Measurements from ENCODE around the gene POLD3.

Gene POLD3

GRCh38 chr11:74669211-74670160, 77.1 kb downstream of the POLD3 start:
- no peak overlapping the region for H3K27ac ChIP-seq
- no peak overlapping the region for H3K4me3 ChIP-seq

- Histone ChIP-seq H3K4me3 (no peak overlapping the region), H3K27ac (no peak overlapping the region)
Measured at GRCh38 chr11:74670171-74670570, 77.8 kb downstream of the POLD3 start.

- Histone ChIP-seq H3K4me3 (no peak overlapping the region), H3K27ac (peak overlapping the region in 3 of 21 experiments; percentile 52 to 77 (median 56))
Measured at GRCh38 chr11:74671520-74672196, 79.3 kb downstream of the POLD3 start.

- Histone ChIP-seq H3K4me3 (no peak overlapping the region), H3K27ac (peak overlapping the region in 10 of 21 experiments; percentile 2 to 77 (median 50))
Measured at GRCh38 chr11:74672332-74672955, 80.1 kb downstream of the POLD3 start.

GRCh38 chr11:74672956-74673692, 80.7 kb downstream of the POLD3 start:
- Histone ChIP-seq H3K27ac (peak overlapping the region in 8 of 21 experiments; percentile 2 to 77 (median 53)), H3K4me3 (no peak overlapping the region)

GRCh38 chr11:74673693-74674360, 81.4 kb downstream of the POLD3 start:
- peak overlapping the region in 4 of 21 experiments; percentile 19 to 77 (median 28) for H3K27ac ChIP-seq
- no peak overlapping the region for H3K4me3 ChIP-seq

- Histone ChIP-seq H3K27ac (no peak overlapping the region), H3K4me3 (no peak overlapping the region)
Measured at GRCh38 chr11:74675761-74676160, 83.4 kb downstream of the POLD3 start.

- H3K27ac ChIP-seq = no peak overlapping the region
- H3K4me3 ChIP-seq = no peak overlapping the region
Measured at GRCh38 chr11:74676596-74676995, 84.2 kb downstream of the POLD3 start.

- Histone ChIP-seq H3K4me3 (no peak overlapping the region), H3K27ac (no peak overlapping the region)
Measured at GRCh38 chr11:74677131-74677530, 84.7 kb downstream of the POLD3 start.

GRCh38 chr11:74678041-74678440, 85.7 kb downstream of the POLD3 start:
- no peak overlapping the region for H3K27ac ChIP-seq

GRCh38 chr11:74678591-74679512, 86.5 kb downstream of the POLD3 start:
- no peak overlapping the region for H3K27ac ChIP-seq
- H3K4me3 ChIP-seq = no peak overlapping the region

More at GRCh38 chr11:74678041-74678440, 85.7 kb downstream of the POLD3 start:
- H3K4me3 ChIP-seq = no peak overlapping the region

GRCh38 chr11:74679513-74679865, 87.1 kb downstream of the POLD3 start:
- Histone ChIP-seq H3K4me3 (no peak overlapping the region), H3K27ac (no peak overlapping the region)

- no peak overlapping the region for H3K4me3 ChIP-seq
- H3K27ac ChIP-seq = no peak overlapping the region
Measured at GRCh38 chr11:74680035-74680671, 87.8 kb downstream of the POLD3 start.

- no peak overlapping the region for H3K27ac ChIP-seq
- H3K4me3 ChIP-seq = no peak overlapping the region
Measured at GRCh38 chr11:74680703-74681531, 88.5 kb downstream of the POLD3 start.

- Histone ChIP-seq H3K27ac (peak overlapping the region in 1 of 21 experiments; percentile 38), H3K4me3 (no peak overlapping the region)
Measured at GRCh38 chr11:74681686-74682651, 89.6 kb downstream of the POLD3 start.
